WTC11 (cell line): ENCODE measurements around the gene SDK2. TPM values are rescaled to one million over a fixed set of nuclear protein-coding genes. Genes with fewer than 3 reads are reported as not detected.

ENCODE experiments used
- ATAC-seq: fragments of 200-7000 bp; cut with Tn5 transposase; 2 replicates; pipeline ENCODE4 v1.10.0; 2021; ENCODE audit warnings: mild to moderate bottlenecking, moderate library complexity
- CTCF ChIA-PET: fragments of 300-600 bp; sonication (Branson Sonifier 250); formaldehyde crosslinking; loops from one replicate; lab custom pipeline; 2021; ENCODE audit warnings: antibody characterized with exemption; lab: Charles Lee
- POLR2A ChIA-PET: fragments of 350-600 bp; sonication (Branson Sonifier 250); formaldehyde crosslinking; loops from one replicate; lab custom pipeline; 2021; ENCODE audit warnings: antibody characterized with exemption; lab: Charles Lee
- DNase-seq: peaks from one replicate; pipeline ENCODE4 v3.0.0; 2021; ENCODE audit warnings: low spot score
- H3K27ac Mint-ChIP-seq: 2 replicates; pipeline ENCODE4 v1.8.0; 2021; ENCODE audit warnings: mixed read lengths
- H3K27me3 Mint-ChIP-seq: 2 replicates; pipeline ENCODE4 v1.8.0; 2021; ENCODE audit warnings: low read depth, mild to moderate bottlenecking, moderate library complexity, mixed read lengths
- H3K36me3 Mint-ChIP-seq: 2 replicates; pipeline ENCODE4 v1.8.0; 2021; ENCODE audit warnings: mixed read lengths
- H3K4me1 Mint-ChIP-seq: 2 replicates; pipeline ENCODE4 v1.8.0; 2022; ENCODE audit warnings: mixed read lengths
- H3K4me3 Mint-ChIP-seq: 2 replicates; pipeline ENCODE4 v1.8.0; 2021; ENCODE audit warnings: mild to moderate bottlenecking, moderate library complexity, mixed read lengths
- H3K9me3 Mint-ChIP-seq: 2 replicates; pipeline ENCODE4 v1.8.0; 2021; ENCODE audit warnings: mixed read lengths
- AFF4 ChIP-seq: sonication (generic); formaldehyde crosslinking; IDR thresholded peaks from 2 replicates; pipeline ENCODE4 v1.8.1; 2023; ENCODE audit warnings: mild to moderate bottlenecking, missing genetic modification reagents, borderline replicate concordance
- CREB1 ChIP-seq: sonication (generic); formaldehyde crosslinking; IDR thresholded peaks from 2 replicates; pipeline ENCODE4 v1.8.0; 2023; ENCODE audit warnings: mild to moderate bottlenecking, missing genetic modification reagents
- CREM ChIP-seq: sonication (generic); formaldehyde crosslinking; IDR thresholded peaks from 2 replicates; pipeline ENCODE4 v1.8.1; 2022; ENCODE audit warnings: mild to moderate bottlenecking, missing genetic modification reagents, moderate library complexity
- CTCF ChIP-seq: fragments of 200-600 bp; IDR thresholded peaks from 2 replicates; pipeline ENCODE4 v1.8.0; 2022; ENCODE audit warnings: antibody characterized with exemption
- FOXP4 ChIP-seq: sonication (generic); formaldehyde crosslinking; IDR thresholded peaks from 2 replicates; pipeline ENCODE4 v1.8.0; 2022; ENCODE audit warnings: mild to moderate bottlenecking, missing genetic modification reagents
- GRHL2 ChIP-seq: fragments of 250-450 bp; sonication (Bioruptor Pico); IDR thresholded peaks from 2 replicates; pipeline ENCODE4 v1.8.0; 2022; ENCODE audit warnings: mild to moderate bottlenecking, moderate library complexity; ENCODE audit not compliant: insufficient replicate concordance, severe bottlenecking
- NFE2L1 ChIP-seq: sonication (generic); formaldehyde crosslinking; IDR thresholded peaks from 2 replicates; pipeline ENCODE4 v1.8.1; 2023; ENCODE audit warnings: missing genetic modification reagents
- OVOL2 ChIP-seq: fragments of 250-450 bp; sonication (Bioruptor Pico); IDR thresholded peaks from 2 replicates; pipeline ENCODE4 v1.9.0; 2021; ENCODE audit warnings: mild to moderate bottlenecking, borderline replicate concordance
- RORB ChIP-seq: fragments of 250-450 bp; sonication (Bioruptor Pico); IDR thresholded peaks from 2 replicates; pipeline ENCODE4 v1.9.0; 2021; ENCODE audit warnings: mild to moderate bottlenecking
- TEAD4 ChIP-seq: sonication (generic); formaldehyde crosslinking; IDR thresholded peaks from 2 replicates; pipeline ENCODE4 v1.8.0; 2022; ENCODE audit warnings: mild to moderate bottlenecking, missing genetic modification reagents
- USF1 ChIP-seq: sonication (generic); formaldehyde crosslinking; IDR thresholded peaks from 2 replicates; pipeline ENCODE4 v1.8.0; 2022; ENCODE audit warnings: mild to moderate bottlenecking, missing genetic modification reagents
- ZNF232 ChIP-seq: sonication (generic); formaldehyde crosslinking; IDR thresholded peaks from 2 replicates; pipeline ENCODE4 v1.8.0; 2022; ENCODE audit warnings: mild to moderate bottlenecking, missing genetic modification reagents
- ZNF532 ChIP-seq: fragments of 250-450 bp; sonication (Bioruptor Pico); IDR thresholded peaks from 2 replicates; pipeline ENCODE4 v1.9.0; 2021; ENCODE audit warnings: mild to moderate bottlenecking, borderline replicate concordance
- ZSCAN18 ChIP-seq: fragments of 250-450 bp; sonication (Bioruptor Pico); IDR thresholded peaks from 2 replicates; pipeline ENCODE4 v2.1.2; 2022; ENCODE audit warnings: mild to moderate bottlenecking, moderate library complexity
- total RNA-seq: library from RNA; stranded (reverse); gene quantifications from 3 replicates; pipeline ENCODE4 v1.2.3, GENCODE V29; 2021

SDK2 gene
- total RNA-seq, 1 experiment from 2014 or later, result 14.8 TPM

GRCh38 chr17:73354423-73355284 lies 289.6 kb downstream of the SDK2 start:
- ChIA-PET CTCF (interaction anchor here (0.6 to 2.6 kb wide), 2 partner anchors 13 to 15 kb away, joined by 3 to 9 read pairs; no protein-coding TSS in a partner anchor), POLR2A (no interaction called here)
- TF ChIP-seq ZNF532 (no peak), ZSCAN18 (CRISPR knock-in tag) (no peak), CREB1 (CRISPR knock-in tag) (no peak), USF1 (CRISPR knock-in tag) (no peak), CTCF (no peak), AFF4 (CRISPR knock-in tag) (no peak), TEAD4 (CRISPR knock-in tag) (no peak), ZNF232 (CRISPR knock-in tag) (no peak), GRHL2 (CRISPR knock-in tag) (no peak), CREM (CRISPR knock-in tag) (no peak), NFE2L1 (CRISPR knock-in tag) (no peak), RORB (CRISPR knock-in tag) (no peak), OVOL2 (CRISPR knock-in tag) (no peak), FOXP4 (CRISPR knock-in tag) (no peak)
- no peak overlapping the region for H3K4me3 Mint-ChIP-seq
- H3K36me3 Mint-ChIP-seq, result no peaks in the 10 kb centered on the region
- no peak for ATAC-seq
- H3K4me1 Mint-ChIP-seq, result peaks cover 5% of the 10 kb centered on the region
- 0 out of 2 replicates have a peak overlapping the region, but pooled peaks have one; percentile 49 for H3K27ac Mint-ChIP-seq
- no peak for DNase-seq
- H3K9me3 Mint-ChIP-seq, result no peaks in the 10 kb centered on the region
- no peaks in the 10 kb centered on the region for H3K27me3 Mint-ChIP-seq
